Body of pancreas (tissue), 4 donors: ENCODE results near the gene FBXO34. TPM values are rescaled to one million over a fixed set of nuclear protein-coding genes. Genes with fewer than 3 reads are reported as not detected.

Source experiments
- ATAC-seq: fragments of 150-250 bp; one replicate; pipeline ENCODE4 v1.9.1; 2016
- DNase-seq, 4 donors: peaks; one replicate each; pipeline ENCODE4 v3.0.0-alpha.2; 2019
- H3K27ac ChIP-seq, 4 donors: fragments of 200-600 bp; sonication (generic); 1 replicate in 3 of 4; 2 replicates in 1 of 4; pipeline versions ENCODE4 v1.5.1 to v1.6.1; 2016 to 2019; ENCODE audit warnings: mild to moderate bottlenecking in 1 of 4, mixed read lengths in 1 of 4, moderate library complexity in 1 of 4
- H3K27me3 ChIP-seq, 2 donors: fragments of 200-600 bp; sonication (generic); one replicate each; pipeline ENCODE4 v1.6.0; 2016; ENCODE audit warnings: mild to moderate bottlenecking in 1 of 2
- H3K36me3 ChIP-seq, 2 donors: fragments of 200-600 bp; sonication (generic); replicated peaks in 1 of 2; 2 replicates each; pipeline ENCODE4 v1.5.1; 2016; ENCODE audit warnings: low read depth in 2 of 2; ENCODE audit not compliant: insufficient read depth in 1 of 2
- H3K4me1 ChIP-seq: fragments of 200-600 bp; sonication (generic); one replicate; pipeline ENCODE4 v1.6.0; 2016
- H3K4me3 ChIP-seq, 2 donors: fragments of 200-600 bp; sonication (generic); 1 replicate in 1 of 2; 2 replicates in 1 of 2; pipeline ENCODE4 v1.5.1; 2016 to 2019
- H3K9me3 ChIP-seq, 3 donors: fragments of 200-600 bp; sonication (generic); 1 replicate in 2 of 3; 2 replicates in 1 of 3; pipeline ENCODE4 v1.5.1; 2016
- POLR2A ChIP-seq, 3 donors: fragments of 450-650 bp; IDR thresholded peaks; one replicate each; pipeline ENCODE4 v1.6.1; 2016; ENCODE audit warnings: antibody characterized with exemption in 3 of 3, mild to moderate bottlenecking in 2 of 3
- WGBS, 2 donors: methylation state at CpG; one replicate each; pipeline ENCODE4 v1.1.5; 2017; 5-methylcytosine and 5-hydroxymethylcytosine counted together
- intact Hi-C: fragments of 100-400 bp; cut with DNase I; formaldehyde crosslinking; loops from one replicate; pipeline ENCODE4 v1.15.1; 2023
- total RNA-seq, 2 donors: library from RNA; depleted of rRNA; stranded (reverse); fragments of >200 nt; gene quantifications; one replicate each; pipeline ENCODE4 v1.1.0, GENCODE V29; 2016
- TF ChIP-seq, protein P1 (sequence below), 7 experiments: fragments of 450-650 bp in 4 of 7; fragments of 200-600 bp in 3 of 7; sonication (generic) in 3 of 7; IDR thresholded peaks; one replicate each; pipeline ENCODE4 v1.5.1; 2016 to 2019; ENCODE audit warnings: antibody characterized with exemption in 7 of 7

Gene FBXO34
- total RNA-seq, 2 donors from 2014 or later = 14.2 to 17.4 TPM

DNA sequence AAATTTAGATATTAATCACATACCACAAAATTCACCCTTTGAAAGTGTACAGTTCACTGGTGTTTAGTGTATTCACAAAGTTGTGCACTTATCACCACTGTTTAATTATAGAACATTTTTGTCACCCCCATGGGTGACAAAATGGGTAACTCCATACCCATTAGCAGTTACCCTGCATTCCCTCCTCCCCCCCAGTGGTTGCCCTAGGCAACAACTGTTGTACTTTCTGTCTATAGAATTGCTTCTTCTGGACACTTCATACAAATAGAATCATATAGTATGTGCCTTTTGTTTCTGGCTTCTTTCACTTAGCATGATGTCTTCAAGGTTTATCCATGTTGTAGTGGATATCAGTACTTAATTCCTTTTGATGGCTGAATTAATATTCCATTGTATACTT, 52.7 kb downstream of the FBXO34 start:
- H3K4me1 ChIP-seq = peaks cover 9% of the 10 kb centered on the region
- no peaks in the 10 kb centered on the region for H3K27me3 ChIP-seq
- DNase-seq = no peak
- intact Hi-C loops = no loop called here
- H3K4me3 ChIP-seq = no peak overlapping the region
- H3K9me3 ChIP-seq = no peaks in the 10 kb centered on the region
- ATAC-seq = no peak
- H3K36me3 ChIP-seq = no peaks in the 10 kb centered on the region
- H3K27ac ChIP-seq = no peak overlapping the region
- TF ChIP-seq POLR2A (IDR thresholded peaks at IDR 0.05) = no peak
- TF ChIP-seq, protein P1, sequence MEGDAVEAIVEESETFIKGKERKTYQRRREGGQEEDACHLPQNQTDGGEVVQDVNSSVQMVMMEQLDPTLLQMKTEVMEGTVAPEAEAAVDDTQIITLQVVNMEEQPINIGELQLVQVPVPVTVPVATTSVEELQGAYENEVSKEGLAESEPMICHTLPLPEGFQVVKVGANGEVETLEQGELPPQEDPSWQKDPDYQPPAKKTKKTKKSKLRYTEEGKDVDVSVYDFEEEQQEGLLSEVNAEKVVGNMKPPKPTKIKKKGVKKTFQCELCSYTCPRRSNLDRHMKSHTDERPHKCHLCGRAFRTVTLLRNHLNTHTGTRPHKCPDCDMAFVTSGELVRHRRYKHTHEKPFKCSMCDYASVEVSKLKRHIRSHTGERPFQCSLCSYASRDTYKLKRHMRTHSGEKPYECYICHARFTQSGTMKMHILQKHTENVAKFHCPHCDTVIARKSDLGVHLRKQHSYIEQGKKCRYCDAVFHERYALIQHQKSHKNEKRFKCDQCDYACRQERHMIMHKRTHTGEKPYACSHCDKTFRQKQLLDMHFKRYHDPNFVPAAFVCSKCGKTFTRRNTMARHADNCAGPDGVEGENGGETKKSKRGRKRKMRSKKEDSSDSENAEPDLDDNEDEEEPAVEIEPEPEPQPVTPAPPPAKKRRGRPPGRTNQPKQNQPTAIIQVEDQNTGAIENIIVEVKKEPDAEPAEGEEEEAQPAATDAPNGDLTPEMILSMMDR (IDR thresholded peaks at IDR 0.05) = no peak

DNA sequence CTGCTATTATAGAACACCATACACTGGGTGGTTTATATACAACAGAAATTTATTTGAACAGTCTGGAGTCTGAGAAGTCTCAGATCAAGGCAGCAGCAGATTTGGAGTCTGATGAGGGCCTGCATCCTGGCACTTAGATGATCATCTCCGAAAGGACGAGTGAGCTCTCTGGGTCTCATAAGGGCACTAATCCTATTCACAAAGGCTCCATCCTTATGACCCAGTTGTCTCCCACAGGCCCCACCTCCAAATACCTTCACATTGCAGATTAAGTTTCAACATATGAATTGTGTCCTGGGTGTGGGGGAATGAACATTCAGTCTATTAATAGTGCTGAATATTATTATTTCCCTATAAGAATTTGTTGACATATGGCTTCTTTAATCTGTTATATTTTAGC, 53.6 kb downstream of the FBXO34 start:
- H3K4me1 ChIP-seq = peaks cover 9% of the 10 kb centered on the region
- H3K27ac ChIP-seq = no peak overlapping the region
- ATAC-seq (no peak), DNase-seq (no peak)
- H3K36me3 ChIP-seq = no peaks in the 10 kb centered on the region
- intact Hi-C loops = no loop called here
- H3K27me3 ChIP-seq = no peaks in the 10 kb centered on the region
- H3K4me3 ChIP-seq = no peak overlapping the region
- WGBS, 2 donors = 94% methylated on average over 2 of the region's 2 CpGs
- TF ChIP-seq POLR2A (IDR thresholded peaks at IDR 0.05) = no peak
- TF ChIP-seq, protein P1 (IDR thresholded peaks at IDR 0.05) = no peak
- H3K9me3 ChIP-seq = no peaks in the 10 kb centered on the region

DNA sequence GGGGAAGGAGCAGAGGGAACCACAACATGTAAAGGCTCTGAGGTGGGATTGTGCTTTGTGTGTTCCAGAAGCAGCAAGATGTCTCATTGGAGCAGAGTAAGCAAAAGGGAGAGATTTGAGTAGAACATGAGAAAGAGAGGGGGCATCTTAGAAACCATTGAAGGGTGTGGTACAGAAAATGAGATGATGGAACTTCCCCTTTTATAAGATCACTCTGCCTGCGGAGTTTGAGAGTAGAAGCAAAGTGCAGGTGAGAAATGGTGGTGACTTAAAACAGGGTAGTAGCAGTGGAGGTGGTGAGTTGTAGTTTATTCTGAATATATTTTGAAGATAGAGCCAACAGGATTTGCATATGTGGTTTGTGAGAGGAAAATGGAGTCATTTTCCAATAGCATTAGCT, 56.0 kb downstream of the FBXO34 start:
- 66 to 85% methylated on average over 1 of the region's 1 CpG for WGBS, 2 donors
- no peaks in the 10 kb centered on the region for H3K9me3 ChIP-seq
- TF ChIP-seq, protein P1 (IDR thresholded peaks at IDR 0.05) = no peak
- no peak for TF ChIP-seq POLR2A (IDR thresholded peaks at IDR 0.05)
- peaks cover 11% of the 10 kb centered on the region for H3K4me1 ChIP-seq
- H3K27ac ChIP-seq = no peak overlapping the region
- DNase-seq (no peak), ATAC-seq (no peak)
- intact Hi-C loops = no loop called here
- no peaks in the 10 kb centered on the region for H3K36me3 ChIP-seq
- H3K27me3 ChIP-seq = no peaks in the 10 kb centered on the region
- H3K4me3 ChIP-seq = no peak overlapping the region

DNA sequence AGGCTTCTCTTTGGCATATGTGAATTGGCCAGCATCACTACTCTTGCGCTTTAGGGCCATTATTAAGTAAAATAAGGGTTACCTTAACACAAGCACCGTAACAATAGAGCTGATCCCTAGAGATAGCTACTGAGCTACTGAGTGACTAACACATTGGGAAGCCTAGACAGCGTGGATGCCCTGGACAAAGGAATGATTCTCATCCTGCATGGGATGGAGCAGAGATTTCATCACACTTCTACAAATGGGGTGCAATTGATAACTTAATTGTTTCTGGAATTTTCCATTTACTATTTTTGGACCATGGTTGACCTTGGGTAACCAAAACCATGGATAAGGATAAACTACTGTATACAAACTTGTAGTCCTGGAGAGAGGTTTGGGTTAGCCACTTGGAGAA, 57.1 kb downstream of the FBXO34 start:
- intact Hi-C loops = no loop called here
- ATAC-seq (no peak), DNase-seq (no peak)
- WGBS, 2 donors = 54 to 84% methylated on average over 3 of the region's 3 CpGs
- Histone ChIP-seq H3K4me3 (no peak overlapping the region), H3K9me3 (no peaks in the 10 kb centered on the region), H3K27me3 (no peaks in the 10 kb centered on the region), H3K36me3 (no peaks in the 10 kb centered on the region), H3K4me1 (peaks cover 22% of the 10 kb centered on the region), H3K27ac (no peak overlapping the region)
- TF ChIP-seq POLR2A (IDR thresholded peaks at IDR 0.05) = no peak
- TF ChIP-seq, protein P1 (IDR thresholded peaks at IDR 0.05) = no peak

DNA sequence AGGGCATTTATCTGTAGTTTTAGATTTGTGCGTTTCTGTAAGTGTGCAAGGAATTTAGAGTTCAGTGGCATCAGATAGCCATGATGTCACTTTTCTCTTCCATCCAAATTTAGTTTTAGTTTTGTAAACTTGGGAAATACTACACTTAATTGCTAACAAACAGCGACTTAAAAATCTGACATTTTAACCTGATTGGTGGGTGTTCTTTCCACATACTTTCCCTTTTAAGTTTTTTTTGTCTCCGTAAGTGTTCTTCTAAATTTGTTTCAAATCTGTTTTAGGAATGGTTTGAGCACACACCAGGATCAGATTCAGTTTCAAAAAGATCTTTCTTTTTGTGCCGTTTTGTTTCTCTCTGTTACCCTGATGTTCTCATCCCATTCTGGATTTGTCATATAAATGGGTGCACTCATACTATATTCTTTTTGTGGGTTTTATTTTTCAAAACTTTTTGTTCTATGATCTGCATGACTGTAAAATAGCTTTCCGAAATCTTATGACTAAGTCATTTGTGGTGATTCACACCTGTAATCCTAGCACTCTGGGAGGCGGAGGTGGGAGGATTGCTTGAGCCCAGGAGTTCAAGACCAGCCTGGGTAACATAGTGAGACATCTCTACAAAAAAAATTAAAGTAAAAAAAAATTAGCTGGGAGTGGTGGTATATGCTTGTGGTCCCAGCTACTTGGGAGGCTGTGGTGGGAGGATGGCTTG, 58.9 kb downstream of the FBXO34 start:
- 75 to 80% methylated on average over 6 of the region's 6 CpGs for WGBS, 2 donors

More for the DNA sequence above, 58.9 kb downstream of the FBXO34 start:
- intact Hi-C loops = no loop called here
- H3K9me3 ChIP-seq = no peaks in the 10 kb centered on the region
- no peaks in the 10 kb centered on the region for H3K36me3 ChIP-seq
- no peak overlapping the region for H3K4me3 ChIP-seq
- ATAC-seq (no peak), DNase-seq (no peak)
- TF ChIP-seq, protein P1 (IDR thresholded peaks at IDR 0.05) = no peak
- TF ChIP-seq POLR2A (IDR thresholded peaks at IDR 0.05) = no peak
- H3K27me3 ChIP-seq = no peaks in the 10 kb centered on the region
- peaks cover 35% of the 10 kb centered on the region for H3K4me1 ChIP-seq
- H3K27ac ChIP-seq = no peak overlapping the region
